Epithelial cell of proximal tubule (primary cell): ENCODE measurements around the gene NUP37. TPM values are rescaled to one million over a fixed set of nuclear protein-coding genes. Genes with fewer than 3 reads are reported as not detected.
A peak's percentile ranks its signal among the peaks of the same experiment; 100 is the strongest.
"Not testable (repeated sequence)": the region's sequence is repeated elsewhere in the genome, so short reads cannot be mapped to it uniquely, and the experiment has no call there.

Source experiments
- DNase-seq: peaks from one replicate; pipeline ENCODE4 v3.0.0-alpha.2; 2011; ENCODE audit warnings: low read depth
- H3K4me3 ChIP-seq: 2 replicates; pipeline ENCODE4 v1.5.1; 2011; ENCODE audit warnings: low read depth, mild to moderate bottlenecking, low read length
- total RNA-seq: library from RNA; depleted of rRNA; stranded (reverse); fragments of >200 nt; gene quantifications from 2 replicates; pipeline ENCODE4 v1.2.3, GENCODE V29; 2015
- TF ChIP-seq, protein P1 (sequence below): conservative IDR thresholded peaks from 2 replicates; pipeline ENCODE4 v1.5.1; 2012; ENCODE audit warnings: low read depth, mild to moderate bottlenecking, low read length

NUP37 gene
- total RNA-seq, 1 donor from 2014 or later, result 61.9 TPM

DNA sequence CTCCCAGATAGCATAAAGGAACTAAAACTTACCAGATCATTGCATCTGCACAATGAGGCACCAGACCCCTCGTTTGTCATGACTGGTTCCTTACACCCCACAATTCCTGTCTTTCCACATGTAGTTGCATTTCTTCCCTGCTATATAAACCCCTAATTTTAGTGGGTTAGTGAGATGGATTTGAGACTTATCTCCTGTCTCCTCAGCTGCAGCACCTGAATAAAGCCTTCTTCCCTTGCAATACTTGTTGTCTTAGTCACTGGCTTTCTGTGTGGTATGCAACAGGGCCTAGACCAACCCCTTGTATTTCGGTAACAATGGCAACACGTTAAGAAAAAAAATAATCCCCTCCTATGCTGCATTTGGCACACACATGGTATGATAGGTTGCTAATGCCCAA lies 13.0 kb downstream of the NUP37 start:
- TF ChIP-seq, protein P1, sequence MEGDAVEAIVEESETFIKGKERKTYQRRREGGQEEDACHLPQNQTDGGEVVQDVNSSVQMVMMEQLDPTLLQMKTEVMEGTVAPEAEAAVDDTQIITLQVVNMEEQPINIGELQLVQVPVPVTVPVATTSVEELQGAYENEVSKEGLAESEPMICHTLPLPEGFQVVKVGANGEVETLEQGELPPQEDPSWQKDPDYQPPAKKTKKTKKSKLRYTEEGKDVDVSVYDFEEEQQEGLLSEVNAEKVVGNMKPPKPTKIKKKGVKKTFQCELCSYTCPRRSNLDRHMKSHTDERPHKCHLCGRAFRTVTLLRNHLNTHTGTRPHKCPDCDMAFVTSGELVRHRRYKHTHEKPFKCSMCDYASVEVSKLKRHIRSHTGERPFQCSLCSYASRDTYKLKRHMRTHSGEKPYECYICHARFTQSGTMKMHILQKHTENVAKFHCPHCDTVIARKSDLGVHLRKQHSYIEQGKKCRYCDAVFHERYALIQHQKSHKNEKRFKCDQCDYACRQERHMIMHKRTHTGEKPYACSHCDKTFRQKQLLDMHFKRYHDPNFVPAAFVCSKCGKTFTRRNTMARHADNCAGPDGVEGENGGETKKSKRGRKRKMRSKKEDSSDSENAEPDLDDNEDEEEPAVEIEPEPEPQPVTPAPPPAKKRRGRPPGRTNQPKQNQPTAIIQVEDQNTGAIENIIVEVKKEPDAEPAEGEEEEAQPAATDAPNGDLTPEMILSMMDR, result no peak
- no peak overlapping the region for H3K4me3 ChIP-seq
- no peak for DNase-seq

- TF ChIP-seq, protein P1, result no peak
- DNase-seq, result no peak
- H3K4me3 ChIP-seq, result no peak overlapping the region
Observed at GRCh38 chr12:102096855-102097254, 23.1 kb downstream of the NUP37 start.

DNA sequence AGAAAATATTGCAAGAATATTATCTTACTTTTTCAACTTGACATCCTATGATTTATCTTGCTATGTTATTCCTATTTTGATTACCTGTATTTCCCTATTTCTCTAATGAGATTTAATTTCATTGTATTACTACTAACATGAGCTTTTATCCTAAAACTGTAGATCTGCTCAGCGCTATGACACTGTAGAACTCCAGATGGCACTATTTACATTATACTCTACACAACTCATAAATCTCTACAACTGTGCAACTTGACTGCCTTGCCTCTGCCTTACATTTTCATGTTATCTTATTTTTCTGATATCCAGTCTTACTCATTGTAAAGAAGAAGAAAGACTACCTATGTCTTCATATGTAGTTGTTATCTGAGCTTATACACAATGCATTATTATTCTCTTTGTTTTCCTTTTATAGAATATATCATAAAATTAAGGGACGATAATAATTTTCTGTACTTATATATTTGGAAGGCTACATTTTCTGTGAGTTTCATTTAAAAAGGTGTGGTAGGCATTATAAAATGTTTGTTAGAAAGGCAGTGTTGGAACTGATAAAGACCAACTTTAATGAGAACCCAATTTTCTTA lies 24.1 kb downstream of the NUP37 start:
- TF ChIP-seq, protein P1, result peak; percentile 56
- DNase-seq, result no peak
- no peak overlapping the region for H3K4me3 ChIP-seq

- TF ChIP-seq, protein P1, result no peak
- DNase-seq, result no peak
- no peak overlapping the region for H3K4me3 ChIP-seq
Observed at GRCh38 chr12:102093319-102093718, 26.6 kb downstream of the NUP37 start.

DNA sequence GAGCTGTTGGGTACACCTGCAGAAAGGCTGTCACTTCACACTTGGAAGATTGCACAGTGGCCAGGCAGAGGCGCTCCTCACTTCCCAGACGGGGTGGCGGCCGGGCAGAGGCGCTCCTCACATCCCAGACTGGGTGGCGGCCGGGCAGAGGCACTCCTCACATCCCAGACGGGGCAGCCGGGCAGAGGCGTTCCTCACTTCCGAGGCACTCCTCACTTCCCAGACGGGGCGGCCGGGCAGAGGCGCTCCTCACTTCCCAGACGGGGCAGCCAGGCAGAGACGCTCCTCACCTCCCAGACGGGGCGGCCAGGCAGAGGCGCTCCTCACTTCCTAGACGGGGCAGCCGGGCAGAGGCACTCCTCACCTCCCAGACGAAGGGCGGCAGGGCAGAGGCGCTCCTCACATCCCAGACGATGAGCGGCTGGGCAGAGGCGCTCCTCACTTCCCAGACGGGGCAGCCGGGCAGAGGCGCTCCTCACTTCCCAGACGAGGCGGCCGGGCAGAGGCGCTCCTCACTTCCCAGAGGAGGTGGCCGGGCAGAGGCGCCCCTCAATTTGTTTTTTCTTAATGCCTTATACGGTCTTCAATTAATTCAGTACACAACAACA lies 30.6 kb downstream of the NUP37 start:
- DNase-seq, result not testable (repeated sequence)

GRCh38 chr12:102080842-102081241 lies 39.1 kb downstream of the NUP37 start:
- H3K4me3 ChIP-seq, result no peak overlapping the region
- TF ChIP-seq, protein P1, result no peak
- no peak for DNase-seq

More for the DNA sequence above, 30.6 kb downstream of the NUP37 start:
- H3K4me3 ChIP-seq, result not testable (repeated sequence)

- DNase-seq, H3K4me3 ChIP-seq: not testable (repeated sequence)
Observed at GRCh38 chr12:102072092-102072491, 47.8 kb downstream of the NUP37 start.

DNA sequence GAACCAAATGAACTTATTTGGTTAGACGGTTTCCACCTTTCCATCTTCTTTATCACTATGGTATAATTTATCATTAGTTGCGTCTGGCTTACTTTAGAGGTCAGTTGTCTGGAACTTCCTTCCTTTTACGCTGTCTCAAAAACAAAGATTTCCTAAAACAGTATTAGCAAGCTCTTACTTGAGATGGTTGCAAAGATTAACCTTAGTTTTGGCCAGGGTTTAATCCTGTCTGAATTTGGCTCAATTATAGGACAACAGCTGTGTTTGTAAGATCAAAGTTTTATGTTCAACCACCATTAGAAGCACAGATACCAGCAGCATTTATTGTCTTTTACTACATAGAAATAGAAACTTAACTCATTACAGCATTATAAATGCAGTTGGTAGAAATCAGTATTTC lies 50.2 kb downstream of the NUP37 start:
- DNase-seq, result no peak
- TF ChIP-seq, protein P1, result no peak

More for the DNA sequence above, 50.2 kb downstream of the NUP37 start:
- H3K4me3 ChIP-seq, result no peak overlapping the region
